NCI-H345 (cell line): ENCODE measurements around the gene SP140L.
"Not testable (repeated sequence)": the region's sequence is repeated elsewhere in the genome, so short reads cannot be mapped to it uniquely, and the experiment has no call there.

Experiments
- DNase-seq: peaks from one replicate; lab custom pipeline; 2025; lab: John Stamatoyannopoulos, UW

SP140L gene

DNA sequence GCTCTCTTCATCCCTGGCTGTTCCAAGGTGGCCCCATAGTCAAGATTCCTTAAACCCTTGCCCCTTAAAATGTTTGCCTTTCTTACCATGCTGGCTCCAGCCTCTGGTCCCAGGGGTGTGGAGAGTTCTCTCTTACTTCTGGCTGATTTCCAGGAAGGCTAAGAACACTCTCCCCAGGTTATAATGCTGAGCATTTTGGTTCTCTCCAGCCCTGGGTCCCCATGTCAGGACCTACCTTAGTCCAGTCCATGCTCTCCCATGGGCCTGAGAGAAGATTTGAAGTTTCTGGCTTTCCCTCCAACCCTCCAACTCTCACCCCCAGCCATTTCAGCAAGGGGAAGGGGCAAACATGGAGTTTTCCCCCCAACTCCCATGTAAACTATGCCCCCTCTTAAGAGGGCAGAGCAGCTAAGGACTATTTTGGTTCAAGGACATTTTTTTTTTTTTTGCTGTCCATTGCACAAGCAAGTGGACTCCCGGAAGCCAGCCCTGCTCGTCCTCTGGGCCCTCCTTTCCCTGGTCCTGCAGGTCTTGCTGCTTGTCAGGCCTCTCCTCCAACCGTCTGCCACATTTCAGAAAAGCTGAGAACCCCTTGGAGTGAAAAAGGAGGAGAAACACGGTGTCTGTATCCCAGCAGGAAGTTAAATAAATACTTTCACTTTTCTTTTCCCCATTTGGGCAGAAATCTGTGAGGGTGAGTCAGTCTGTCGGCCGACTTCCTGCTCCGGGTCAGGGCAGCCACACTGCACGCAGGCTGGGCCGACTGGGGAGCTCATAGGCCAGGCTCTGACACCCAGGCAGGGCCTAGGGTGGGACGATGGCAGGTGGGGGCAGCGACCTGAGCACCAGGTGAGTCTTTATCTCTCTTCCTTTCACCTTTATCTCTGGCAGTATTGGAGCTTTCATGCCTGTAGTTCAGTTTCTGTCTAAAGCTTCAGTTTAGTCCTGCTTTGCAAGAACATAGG, at the start of gene SP140L:
TSS of gene SP140L (plus strand) at position 741 of the 965 bp plus-strand sequence. CDS start at position 818, 77 bp downstream.
- DNase-seq = no peak

DNA sequence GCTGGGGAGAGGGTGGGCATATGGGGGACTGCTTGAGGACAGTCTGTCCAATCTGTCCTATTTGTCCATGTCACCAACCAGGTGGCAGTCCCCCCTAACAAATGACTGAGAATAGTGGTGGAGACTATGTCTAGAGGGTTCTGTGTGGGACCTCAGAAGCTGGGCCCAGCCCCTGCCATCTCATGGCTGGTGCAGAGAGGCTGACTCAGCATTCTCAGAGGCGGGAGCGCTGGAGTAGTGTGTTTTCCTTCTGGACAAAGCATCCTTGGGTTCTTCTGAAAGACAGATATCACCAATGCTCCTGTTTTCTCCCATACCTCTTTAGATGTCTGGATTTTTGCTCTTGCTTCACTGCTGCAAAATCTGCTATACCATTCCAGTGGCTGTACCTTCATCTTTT, 44.1 kb upstream of the SP140L start:
- DNase-seq = no peak

DNA sequence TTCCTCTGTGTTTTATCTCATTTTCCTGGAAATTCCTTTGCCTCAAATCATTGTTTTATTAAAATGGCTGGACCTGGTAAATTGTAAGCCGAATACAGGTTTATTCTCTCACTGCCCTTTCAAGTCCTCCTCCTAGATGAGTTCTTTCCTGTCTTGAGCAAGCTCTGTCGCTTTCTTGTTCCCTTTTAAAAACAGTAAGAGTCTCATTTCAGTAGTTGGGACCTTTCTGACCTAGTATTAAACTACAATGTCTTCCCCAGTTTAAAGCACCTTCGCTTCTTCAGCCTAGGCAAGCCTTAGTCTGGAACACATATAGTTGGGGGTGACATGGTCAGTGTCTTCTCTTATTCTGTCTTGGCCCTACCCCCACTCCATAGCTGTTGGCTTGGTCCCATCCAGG, 40.9 kb upstream of the SP140L start:
- DNase-seq = no peak

DNA sequence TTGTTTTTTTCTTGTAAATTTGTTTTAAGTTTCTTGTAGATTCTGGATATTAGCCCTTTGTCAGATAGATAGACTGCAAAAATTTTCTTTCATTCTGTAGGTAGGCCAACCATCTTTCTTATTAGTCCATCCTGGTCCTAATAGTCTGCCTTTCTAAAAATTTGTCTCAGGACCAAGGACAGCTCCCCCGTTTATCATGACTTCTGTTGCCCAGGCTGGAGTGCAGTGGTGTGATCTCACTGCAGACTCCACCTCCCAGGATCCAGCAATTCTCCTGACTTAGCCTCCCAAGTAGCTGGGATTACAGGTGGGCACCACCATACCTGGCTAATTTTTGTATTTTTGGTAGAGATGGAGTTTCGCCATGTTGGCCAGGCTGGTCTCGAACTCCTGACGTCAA, 37.7 kb upstream of the SP140L start:
- DNase-seq = not testable (repeated sequence)

DNA sequence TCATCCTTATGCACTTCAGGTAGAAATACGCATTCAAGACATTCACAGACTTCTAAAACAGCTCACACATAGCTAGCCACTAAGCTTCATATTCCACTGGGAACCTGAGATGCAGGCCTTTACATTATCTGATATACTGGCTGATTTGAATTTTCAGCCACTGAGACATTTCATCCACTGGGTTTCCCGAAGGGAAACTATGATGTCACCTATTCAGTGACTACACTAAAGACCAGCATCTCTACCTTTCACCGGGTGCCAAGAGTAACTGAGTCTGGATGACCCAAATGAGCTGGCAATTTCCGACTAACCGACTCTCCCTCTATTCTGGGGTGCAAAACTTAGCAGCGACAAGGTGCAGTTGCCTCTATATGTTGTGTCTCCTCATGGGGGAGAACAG, 31.8 kb upstream of the SP140L start:
- DNase-seq = no peak

DNA sequence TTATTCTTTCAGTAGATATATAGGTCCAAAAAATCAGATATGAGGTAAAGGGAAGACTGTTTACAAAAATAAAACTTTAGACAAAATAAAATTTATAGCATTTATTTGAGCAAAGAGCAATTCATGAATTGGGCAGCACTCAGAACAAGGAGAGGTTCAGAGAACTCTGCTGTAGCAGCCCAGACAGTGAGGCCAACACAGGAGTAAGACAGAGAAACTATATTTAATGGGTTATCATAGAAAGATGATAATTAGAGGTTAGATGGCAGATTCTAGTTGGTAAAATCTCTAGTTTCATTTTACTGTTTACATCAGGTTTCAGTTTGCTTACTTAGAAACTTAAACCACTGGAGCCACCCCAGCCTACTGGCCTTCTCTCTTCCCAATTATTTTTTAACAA, 30.1 kb upstream of the SP140L start:
- no peak for DNase-seq

DNA sequence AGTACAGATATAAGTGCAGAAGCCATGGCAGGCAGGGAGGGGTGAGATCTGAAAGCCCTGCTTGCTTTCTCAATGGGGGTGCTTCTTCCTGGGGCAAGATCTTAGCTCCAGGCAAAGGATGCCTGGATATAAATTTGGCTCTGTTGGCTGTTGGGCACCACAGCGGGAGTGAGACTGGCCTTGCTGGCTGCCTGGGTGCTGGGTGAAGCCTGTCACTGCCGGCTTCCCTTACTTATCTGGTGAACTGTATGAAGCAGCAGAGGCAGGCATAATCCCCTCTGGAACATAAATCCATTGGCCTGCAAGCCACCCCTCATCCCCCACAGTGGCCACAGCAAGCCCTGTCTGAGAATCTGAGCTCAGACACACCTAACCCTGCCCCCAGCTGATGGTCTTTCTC, 27.4 kb upstream of the SP140L start:
- DNase-seq = no peak

DNA sequence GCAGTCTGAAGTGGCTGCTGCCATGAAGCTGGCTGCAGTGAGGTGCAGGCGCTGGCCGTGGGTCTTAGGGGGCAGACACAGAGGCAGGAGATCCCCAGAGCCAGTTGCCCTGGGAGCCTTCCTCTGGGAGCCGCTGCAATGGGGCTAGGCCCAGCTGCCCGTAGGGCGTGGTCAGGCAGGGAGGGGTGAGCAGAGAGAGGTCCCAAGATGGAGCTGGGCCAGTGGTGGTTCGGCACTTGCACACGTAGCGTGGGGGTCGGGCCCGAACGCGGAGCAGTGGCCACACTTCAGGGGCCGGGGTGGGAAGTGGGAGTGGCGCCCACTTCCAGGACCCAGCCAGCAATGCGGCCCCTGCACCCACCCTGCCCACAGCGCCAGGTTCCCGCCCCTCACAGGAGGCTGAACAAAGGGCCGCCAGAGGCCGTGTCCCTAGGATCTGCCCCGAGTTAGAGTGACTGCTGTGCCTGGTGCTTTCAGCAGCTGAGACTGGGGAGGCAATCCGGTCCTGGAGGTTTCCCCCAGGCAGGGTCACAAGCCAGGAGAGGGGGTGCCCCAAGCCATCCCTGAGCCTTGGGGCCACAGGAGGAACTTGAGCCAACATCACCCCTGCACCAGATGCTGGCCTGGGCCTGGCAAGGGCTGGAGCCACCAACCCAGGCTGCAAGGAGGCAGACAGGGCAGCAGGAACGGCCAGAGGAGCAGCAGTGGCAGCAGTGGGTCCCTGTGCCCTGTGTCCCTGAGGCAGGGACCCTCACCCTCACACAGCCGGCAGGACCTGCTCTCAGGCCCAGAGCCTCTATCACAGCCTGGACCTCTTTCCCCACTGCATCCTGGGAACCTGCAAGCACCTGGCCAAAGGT, 21.3 kb upstream of the SP140L start:
- no peak for DNase-seq

DNA sequence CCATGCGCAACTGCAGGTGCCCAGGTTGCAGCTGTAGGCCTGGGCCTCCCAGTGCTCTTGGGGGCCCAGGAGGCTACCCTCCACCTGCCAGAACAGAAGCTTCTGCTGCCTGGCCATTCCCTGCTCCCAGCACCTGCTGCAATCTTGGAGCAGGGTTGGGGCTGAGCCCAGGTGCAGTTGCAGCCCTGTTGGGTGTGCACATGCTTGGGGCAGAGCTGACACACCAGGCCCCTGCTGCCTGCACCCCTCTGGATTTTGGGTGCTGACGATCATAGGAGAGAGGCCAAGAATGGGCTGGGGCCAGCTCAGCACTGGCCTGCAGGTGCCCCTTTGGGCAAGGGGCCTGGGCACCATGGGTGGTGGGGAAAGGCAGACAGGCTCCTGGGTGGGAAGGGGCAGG, 20.5 kb upstream of the SP140L start:
- no peak for DNase-seq

DNA sequence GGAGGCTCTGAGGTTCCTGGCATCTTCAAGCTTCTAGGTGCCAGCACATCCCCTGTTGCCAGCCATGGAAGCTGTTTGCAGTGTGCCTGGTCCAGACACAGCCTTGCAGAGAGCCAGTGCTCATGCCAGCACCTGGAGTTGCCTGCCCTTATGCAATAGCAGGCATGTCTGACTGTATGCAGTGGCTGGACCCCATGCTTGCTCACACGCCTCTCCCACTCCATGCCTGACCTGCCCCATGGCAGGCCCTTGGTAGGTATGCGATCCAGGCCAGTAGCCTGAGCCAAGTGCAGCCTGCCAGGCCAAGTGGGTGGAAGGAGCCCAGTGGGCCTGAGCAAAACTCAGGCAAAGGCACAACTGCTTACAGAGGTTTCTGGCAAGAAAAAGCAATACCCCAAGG, 19.5 kb upstream of the SP140L start:
- no peak for DNase-seq

DNA sequence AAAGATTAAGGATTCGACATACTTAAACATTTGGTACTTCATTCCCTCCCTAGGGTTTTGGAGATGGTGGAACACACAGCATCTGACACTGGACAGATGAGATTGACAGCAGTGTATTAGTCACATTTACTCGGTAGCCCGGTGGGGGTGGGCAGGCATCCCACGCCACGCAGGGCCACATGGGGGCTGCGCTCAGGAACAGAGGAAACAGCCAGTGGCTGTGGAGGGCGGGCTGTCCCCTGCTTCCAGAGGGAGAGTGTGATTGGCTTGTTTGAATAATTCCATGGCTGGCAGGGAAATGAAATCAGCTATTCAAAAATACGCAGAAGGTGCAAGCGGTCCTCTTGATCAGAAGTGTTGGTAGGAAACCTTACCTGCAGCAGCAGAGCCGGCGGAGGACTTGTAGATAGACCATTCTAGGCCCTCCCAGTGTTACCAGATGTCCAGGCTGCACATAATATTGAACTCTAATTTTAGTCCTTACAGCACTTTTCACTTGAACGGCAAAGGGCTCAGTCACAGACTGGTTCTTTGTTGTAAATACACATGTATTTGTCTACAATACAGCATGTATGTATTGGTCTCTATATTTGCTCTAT, 18.5 kb upstream of the SP140L start:
- no peak for DNase-seq

DNA sequence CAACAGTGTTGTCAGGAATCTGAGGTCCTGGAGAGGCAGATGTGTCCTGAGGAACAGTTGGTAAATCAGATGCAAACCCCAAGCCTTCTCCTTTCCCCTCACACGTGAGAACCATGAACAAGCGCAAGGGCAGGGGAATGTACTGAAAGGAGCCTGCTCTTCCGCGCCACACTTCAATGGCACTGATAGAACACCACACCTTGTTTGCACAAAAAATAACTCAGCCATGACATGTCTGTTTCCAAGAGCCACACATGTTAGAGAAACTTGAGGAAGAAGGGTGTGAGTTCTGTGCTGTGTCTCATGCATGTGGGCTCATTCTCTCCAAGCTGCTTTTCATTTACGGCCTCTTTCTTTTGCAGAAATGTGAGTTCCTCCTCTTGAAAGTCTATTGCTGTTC, 16.2 kb upstream of the SP140L start:
- not testable (repeated sequence) for DNase-seq

DNA sequence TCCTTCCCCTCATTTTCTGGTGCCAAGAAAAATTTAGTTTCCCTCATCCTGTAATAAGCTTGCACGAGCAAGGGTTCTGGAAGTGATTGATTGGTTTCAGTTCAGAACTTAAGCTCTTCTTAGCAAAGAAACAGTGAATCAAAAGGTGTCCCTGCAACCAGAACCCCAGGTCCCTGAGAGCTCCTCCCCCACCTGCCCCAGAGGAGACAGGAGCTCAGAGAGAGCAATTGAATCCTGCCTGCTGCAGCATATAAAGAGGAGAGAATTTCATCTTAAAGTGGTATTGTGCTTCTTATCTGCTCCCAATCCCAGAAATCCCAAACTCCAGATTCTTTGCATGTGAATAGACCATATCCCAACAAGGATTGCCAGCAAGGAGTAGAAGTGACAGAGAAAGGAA, 15.4 kb upstream of the SP140L start:
- not testable (repeated sequence) for DNase-seq

DNA sequence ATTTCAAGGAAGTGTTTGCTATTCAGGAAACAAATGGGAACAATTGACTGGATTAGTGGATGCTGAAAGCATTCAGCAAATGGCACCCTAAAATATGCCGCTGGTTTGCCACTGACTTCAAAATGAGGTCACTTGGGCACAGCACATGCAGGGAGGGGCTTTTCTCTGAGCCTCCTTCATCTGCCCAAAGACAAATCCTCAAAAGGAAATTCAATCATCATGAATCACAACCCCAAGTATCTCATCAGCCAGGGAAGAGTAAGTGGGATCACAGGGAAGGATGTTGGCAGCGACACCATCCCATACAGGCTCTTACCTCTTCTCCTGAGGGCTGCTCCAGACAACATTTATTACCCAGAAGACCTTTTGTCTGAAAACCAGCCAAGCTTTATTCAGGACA, 14.4 kb upstream of the SP140L start:
- no peak for DNase-seq

DNA sequence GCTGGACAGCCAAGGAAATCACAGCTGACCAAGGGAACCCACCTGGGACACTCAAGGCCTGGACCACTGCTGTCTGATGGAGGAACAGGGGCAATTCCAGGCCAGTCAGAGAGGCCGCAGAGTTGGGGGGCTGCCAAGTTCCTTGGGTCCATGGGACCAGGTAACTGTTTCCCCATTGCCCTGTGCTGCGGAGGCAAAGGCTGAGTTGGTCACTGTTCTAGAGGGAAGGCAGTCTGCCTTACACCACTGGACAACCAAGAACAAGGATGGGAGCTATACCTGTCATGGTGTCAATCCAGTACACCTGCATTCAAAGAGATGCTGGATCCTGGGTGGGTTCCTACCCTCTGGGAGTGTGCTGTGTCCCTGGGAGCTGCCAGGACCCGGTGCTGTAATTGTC, 9.6 kb upstream of the SP140L start:
- no peak for DNase-seq

DNA sequence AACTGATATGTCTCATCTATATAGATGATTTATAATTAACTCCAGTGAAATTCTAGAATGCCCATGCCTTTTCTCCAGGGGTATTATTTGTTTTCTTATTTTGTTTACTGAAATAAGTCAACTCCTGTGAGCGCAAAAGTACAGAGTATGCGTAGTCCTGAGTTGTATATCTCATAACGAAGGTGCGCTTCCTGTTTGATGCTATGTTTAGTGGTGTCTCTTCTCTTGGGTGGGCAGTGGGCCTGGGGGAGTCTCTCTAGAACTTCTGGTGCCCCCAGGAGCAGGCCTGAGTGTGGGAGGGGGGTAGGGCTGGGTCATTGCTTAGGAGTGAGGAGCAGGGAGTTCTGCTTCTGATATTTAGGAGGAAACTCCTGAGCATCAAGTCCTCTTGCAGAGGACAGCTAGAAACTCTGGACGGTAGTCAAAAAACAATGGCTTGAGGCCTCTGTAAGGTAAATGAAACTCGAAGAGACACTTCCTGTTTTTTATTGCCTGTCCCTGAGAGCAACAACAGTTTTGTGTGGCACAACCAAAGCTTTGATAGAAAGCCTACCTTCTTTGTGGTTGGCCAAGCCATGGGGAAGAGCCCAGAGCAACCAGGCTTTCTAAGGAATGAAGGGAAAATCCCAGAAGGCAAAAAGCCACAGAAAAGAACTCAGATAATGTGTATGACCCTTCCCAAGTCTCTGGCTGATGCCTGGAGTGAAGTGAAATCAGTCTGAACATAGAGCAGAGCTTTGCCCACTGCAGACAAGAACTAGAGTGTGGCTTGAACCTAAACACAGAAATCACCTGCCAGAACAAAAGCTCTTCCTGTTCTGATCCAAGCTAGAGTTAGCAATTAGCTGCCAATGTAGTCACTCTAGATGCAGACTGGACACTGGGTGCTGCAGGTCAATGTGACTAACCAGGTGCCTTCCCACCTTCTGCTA, 8.5 kb upstream of the SP140L start:
- DNase-seq = no peak

DNA sequence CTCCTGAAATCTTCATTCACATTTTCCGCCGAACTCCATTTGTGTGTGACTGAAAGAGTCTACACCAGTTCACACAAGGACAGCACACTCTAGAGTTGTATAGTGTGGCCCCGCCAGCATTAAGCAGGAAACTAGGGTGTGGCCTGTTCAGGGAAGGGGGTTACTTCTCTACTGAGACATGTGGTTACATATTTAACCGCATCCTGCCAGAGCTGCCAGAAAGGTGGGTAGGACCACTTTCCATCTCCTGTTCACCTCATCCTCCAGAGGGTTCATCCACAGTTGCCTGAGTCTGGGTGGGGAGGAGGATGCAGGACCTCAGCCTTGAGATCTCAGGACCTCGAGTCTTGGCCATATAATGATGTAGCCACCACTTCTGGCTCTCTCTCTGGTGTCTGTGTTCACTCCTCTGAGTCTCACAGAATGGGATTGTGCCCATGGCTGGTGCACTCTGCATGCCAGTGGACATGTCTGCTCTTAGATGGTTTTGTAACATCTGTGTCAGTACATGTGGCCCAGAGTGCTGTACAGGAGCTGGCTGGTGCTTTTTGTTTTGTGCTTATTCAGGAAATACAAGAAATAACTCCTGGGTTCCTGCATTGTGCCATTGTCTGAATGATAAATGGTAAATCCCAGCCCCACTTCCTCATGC, 7.7 kb upstream of the SP140L start:
- DNase-seq = no peak

DNA sequence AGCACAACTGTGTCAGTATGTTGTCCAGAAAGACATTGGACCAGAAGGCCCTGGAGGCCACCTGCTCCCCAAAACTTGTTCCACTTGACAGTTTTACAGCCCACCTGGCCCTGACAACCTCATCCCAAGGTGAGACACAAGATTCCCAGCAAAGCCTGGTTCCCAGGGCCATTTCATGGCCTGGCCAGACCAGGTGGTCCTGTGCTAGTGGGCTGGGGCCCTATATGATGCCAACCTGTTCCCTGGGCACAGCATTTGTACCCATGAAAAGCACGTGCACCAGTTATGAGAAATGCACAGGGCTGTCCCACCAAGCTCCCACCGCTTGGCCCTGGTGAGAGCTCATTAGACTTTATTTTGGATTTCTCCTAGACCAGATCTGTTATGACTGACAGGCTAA, 6.0 kb upstream of the SP140L start:
- DNase-seq = no peak

DNA sequence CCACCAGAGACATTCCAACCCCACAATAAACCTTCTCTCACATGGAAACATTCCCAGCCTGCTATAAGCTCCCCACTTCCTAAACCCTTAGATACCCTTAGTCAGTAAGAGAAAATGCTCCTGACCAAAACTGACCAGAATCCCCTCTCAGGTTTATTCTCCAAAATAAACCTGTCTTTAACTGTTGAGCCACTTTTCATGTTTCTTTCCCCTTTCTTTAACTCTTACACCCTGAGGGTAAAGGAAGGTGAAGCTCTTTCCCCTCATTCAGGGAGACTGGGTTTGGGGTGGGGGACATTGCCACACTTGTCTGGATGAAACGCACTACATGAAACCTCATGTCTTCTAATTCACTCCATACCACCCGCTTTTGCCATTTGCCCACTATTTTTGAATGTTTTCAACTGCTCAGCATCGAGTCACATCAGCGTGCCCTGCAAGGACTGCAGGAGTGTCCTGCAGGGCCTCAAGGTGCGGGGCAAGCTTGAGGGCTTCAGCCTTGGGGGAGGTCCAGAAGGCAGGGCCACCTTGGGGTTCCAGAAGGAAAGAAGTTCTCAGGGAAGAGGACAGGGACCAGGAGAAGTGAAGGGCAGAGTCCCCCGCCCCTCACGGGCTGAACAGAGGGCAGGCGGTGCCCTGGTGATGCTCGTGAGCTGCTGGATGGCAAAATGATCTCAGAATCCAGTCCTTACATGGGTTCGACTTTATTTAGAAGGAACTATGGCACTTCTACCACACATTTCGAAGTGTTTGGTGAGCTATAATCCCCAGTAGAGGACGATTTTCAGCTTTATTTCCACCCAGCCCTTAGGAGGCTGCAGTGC, 4.2 kb upstream of the SP140L start:
- DNase-seq = no peak
